ENCODE results near the gene DPY19L2.
"Not testable (repeated sequence)": the region's sequence is repeated elsewhere in the genome, so short reads cannot be mapped to it uniquely, and the experiment has no call there.

- TF ChIP-seq CTCF, POLR2A (IDR thresholded peaks at IDR 0.05): not testable (repeated sequence)
These were observed 22.5 kb upstream of the DPY19L2 start for GRCh38 chr12:63690837-63691236.

All from right lobe of liver (tissue), 4 donors.